ENCODE measurements around the gene TRABD2B.

DNA sequence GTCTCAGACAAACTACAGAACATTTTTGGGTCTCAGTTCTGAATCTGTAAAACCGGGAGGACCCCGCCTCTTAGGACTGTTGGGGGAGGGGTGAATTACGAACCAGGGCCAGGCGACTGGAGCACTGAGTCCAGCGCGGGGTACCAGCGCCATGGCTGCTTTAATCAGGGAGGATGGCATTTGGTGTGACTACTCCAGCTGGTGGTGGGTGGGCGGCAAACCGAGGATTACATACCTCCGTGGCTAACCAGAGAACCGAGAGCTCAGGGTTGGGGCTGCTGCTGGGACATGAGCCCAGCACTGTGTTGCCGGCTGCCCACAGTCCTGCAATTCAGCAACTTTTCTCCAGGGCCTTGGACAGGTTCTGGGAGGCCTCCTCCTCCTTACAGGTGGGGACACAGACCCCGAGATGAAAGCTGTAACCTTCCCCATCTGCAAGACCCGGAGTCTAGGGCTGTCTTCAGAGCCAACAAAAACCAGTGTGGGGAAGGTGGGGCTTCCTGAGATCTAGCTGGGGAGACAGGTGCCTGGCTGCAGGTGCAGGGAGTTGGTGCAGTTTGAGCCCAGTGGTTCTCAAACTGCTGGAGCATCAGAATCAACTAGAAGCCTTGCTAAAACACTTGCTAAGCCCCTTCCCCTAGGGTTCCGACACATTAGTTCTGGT lies 285.9 kb downstream of the TRABD2B start:
- TF ChIP-seq CTCF (IDR thresholded peaks at IDR 0.05; ENCODE audit: poor library complexity) (no peak), EZH2phosphoT487 (IDR thresholded peaks at IDR 0.05; ENCODE audit: low read depth, severe bottlenecking, unreplicated experiment) (no peak)

All from hepatocyte (in vitro differentiated cells).